ENCODE data around the gene FAM83C. TPM values are rescaled to one million over a fixed set of nuclear protein-coding genes. Genes with fewer than 3 reads are reported as not detected.

The FAM83C gene
- total and polyA plus RNA-seq, 2 experiments from 2014 or later = not detected

DNA sequence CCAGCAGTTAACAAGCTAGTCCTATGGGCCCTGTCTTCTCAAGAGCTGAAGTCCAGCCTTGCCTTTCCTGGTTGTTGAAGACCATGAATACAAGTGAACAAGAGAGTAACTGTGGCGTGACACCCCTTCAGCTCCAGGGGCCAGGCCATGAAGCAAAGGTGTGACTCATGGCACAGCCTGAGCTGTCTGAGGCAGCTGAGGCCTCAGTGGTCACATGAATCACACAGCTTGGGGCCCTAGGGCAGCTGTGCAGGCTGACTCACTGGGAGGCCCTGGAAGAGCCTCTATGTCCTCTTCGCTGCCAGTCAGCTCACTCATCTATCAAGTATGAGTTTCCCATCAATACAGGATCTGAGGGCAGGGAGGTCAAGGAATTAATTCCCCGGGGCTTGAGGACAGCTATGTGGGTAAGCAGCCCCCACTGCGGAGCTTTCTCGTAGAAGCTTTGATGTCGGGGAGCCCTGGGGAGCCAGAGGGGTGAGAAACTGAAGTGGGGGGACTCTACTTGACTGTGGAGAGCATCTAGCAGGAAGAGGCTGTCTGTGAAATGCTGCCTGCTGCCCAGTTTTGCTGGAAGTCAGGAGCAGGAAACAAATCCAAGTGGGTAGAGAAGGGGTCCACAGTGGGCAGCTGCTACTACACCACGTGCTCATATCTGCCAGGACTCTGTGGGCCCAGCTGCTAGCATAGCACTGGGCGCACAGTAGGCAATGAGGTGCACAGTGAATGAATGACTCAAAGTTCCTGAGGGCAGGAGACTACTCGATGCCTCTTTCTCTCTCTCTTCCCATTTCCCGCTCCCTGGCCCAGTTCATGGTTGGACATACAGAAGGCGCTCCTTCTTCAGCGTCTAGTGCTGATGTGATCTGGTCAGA is 13.7 kb upstream of the FAM83C start:
- TF ChIP-seq EZH2 (IDR thresholded peaks at IDR 0.05; ENCODE audit: insufficient read depth, poor library complexity, severe bottlenecking) = no peak
- no peak for TF ChIP-seq EZH2phosphoT487 (IDR thresholded peaks at IDR 0.05; ENCODE audit: insufficient read depth, low read depth)
- Histone ChIP-seq H3K4me1 (ENCODE audit: insufficient read depth) (peaks cover 83% of the 10 kb centered on the region), H3K27ac (peak overlapping the region; percentile 95), H3K4me2 (ENCODE audit: unreplicated experiment) (peak overlapping the region; percentile 76), H3K79me2 (ENCODE audit: insufficient read depth) (no peaks in the 10 kb centered on the region), H4K20me1 (ENCODE audit: insufficient read depth) (no peaks in the 10 kb centered on the region), H3F3A (ENCODE audit: insufficient read depth) (peaks cover 62% of the 10 kb centered on the region), H3K36me3 (ENCODE audit: low read depth) (no peaks in the 10 kb centered on the region), H3K9me2 (ENCODE audit: insufficient read depth) (no peaks in the 10 kb centered on the region), H3K4me3 (no peak overlapping the region), H3K9me3 (ENCODE audit: low read depth) (no peaks in the 10 kb centered on the region), H2AFZ (no peak overlapping the region), H3K27me3 (replicated peaks; ENCODE audit: insufficient read depth) (no peaks in the 10 kb centered on the region), H3K9ac (peak overlapping the region; percentile 72)
- DNase-seq = peak; percentile 100
- in situ Hi-C loops (cut with MboI) = no loop called here
- 31 to 34% methylated on average over 12 of the region's 12 CpGs for WGBS, 2 experiments (ENCODE audit: low coverage in 1 of 2, low lambda C conversion rate in 2 of 2, missing lambda C conversion rate in 2 of 2)

DNA sequence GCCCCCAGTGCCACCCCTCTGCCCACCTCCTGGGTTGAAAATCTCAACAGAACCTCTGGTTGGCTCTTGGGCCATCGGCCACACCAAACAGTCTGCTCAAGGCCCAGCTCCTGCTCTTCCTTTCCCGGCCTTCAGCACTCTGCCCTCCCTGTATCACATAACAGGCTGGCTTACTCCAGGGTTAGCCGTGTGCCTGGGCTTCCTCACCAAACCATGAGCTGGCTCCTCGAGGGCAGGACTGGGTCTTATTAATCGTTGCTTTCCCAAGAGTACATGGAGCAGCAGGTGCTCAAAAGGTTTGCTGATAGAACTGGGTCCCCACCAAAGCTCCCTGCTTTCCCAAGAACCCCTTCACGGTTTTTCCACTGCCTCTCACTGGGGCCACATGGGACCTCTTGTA is 12.7 kb upstream of the FAM83C start:
- peaks cover 77% of the 10 kb centered on the region for H3K4me1 ChIP-seq (ENCODE audit: insufficient read depth)
- no peaks in the 10 kb centered on the region for H4K20me1 ChIP-seq (ENCODE audit: insufficient read depth)
- WGBS, 2 experiments (ENCODE audit: low coverage in 1 of 2, low lambda C conversion rate in 2 of 2, missing lambda C conversion rate in 2 of 2) = 89 to 94% methylated on average over 6 of the region's 6 CpGs
- DNase-seq = no peak
- in situ Hi-C loops (cut with MboI) = loop anchor here (5.0 kb wide), 1 partner anchor 132 kb away; the partner anchor contains the start of gene GDF5
- H3K9me2 ChIP-seq (ENCODE audit: insufficient read depth) = no peaks in the 10 kb centered on the region
- peak overlapping the region; percentile 95 for H3K27ac ChIP-seq
- H3K36me3 ChIP-seq (ENCODE audit: low read depth) = no peaks in the 10 kb centered on the region
- H3K4me3 ChIP-seq = no peak overlapping the region
- no peaks in the 10 kb centered on the region for H3K27me3 ChIP-seq (replicated peaks; ENCODE audit: insufficient read depth)
- peaks cover 60% of the 10 kb centered on the region for H3F3A ChIP-seq (ENCODE audit: insufficient read depth)
- H3K9me3 ChIP-seq (ENCODE audit: low read depth) = no peaks in the 10 kb centered on the region
- H2AFZ ChIP-seq = no peak overlapping the region
- no peaks in the 10 kb centered on the region for H3K79me2 ChIP-seq (ENCODE audit: insufficient read depth)
- peak overlapping the region; percentile 72 for H3K9ac ChIP-seq
- peak overlapping the region; percentile 53 for H3K4me2 ChIP-seq (ENCODE audit: unreplicated experiment)
- no peak for TF ChIP-seq EZH2phosphoT487 (IDR thresholded peaks at IDR 0.05; ENCODE audit: insufficient read depth, low read depth)
- TF ChIP-seq EZH2 (IDR thresholded peaks at IDR 0.05; ENCODE audit: insufficient read depth, poor library complexity, severe bottlenecking) = no peak

DNA sequence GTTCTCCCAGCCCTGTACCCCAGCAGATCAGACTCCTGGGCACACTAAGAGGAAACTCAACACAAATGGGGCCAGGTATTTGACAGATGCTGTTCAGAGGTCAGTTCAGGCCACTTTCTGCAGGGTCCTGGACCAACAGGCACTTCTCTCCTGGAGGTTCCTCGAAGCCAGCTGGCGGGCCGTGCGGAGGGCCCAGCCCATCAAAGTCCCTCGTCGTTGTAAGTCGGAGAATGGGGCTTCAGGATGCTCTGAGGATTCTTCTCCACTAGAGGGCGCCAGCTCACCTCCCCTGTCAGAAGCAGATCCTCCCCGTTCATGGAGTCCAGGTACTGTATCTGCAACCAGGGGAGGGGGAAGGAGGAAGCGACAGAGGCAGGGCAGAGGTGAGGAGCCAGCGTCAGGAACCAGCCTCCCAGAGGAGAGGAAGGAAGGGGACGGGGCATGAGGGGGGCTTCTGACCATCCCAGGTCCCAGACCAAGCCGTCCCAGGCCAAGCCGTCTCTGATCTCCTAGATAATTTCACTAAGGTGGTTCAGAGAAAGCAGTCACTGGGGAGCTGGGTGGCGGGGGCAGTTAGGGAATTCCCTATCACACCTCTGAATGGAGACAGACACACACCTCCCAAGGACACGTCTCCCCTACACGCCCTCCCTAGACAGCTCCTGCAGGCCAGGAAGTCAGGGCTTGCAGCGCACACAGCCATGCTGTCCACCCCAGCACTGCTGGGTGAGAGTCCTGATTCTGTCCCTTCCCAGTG is 11.7 kb upstream of the FAM83C start:
- Histone ChIP-seq H3F3A (ENCODE audit: insufficient read depth) (peaks cover 50% of the 10 kb centered on the region), H3K79me2 (ENCODE audit: insufficient read depth) (no peaks in the 10 kb centered on the region), H3K4me1 (ENCODE audit: insufficient read depth) (peaks cover 68% of the 10 kb centered on the region), H3K4me2 (ENCODE audit: unreplicated experiment) (no peak overlapping the region), H2AFZ (0 out of 2 replicates have a peak overlapping the region, but pooled peaks have one; percentile 52), H3K4me3 (no peak overlapping the region), H3K27me3 (replicated peaks; ENCODE audit: insufficient read depth) (no peaks in the 10 kb centered on the region), H3K27ac (0 out of 2 replicates have a peak overlapping the region, but pooled peaks have one; percentile 95), H4K20me1 (ENCODE audit: insufficient read depth) (no peaks in the 10 kb centered on the region), H3K9me3 (ENCODE audit: low read depth) (no peaks in the 10 kb centered on the region), H3K9me2 (ENCODE audit: insufficient read depth) (no peaks in the 10 kb centered on the region), H3K9ac (peak overlapping the region; percentile 32; the same call in 1 of the 2 replicates), H3K36me3 (ENCODE audit: low read depth) (no peaks in the 10 kb centered on the region)
- peak; percentile 85 for DNase-seq
- WGBS, 2 experiments (ENCODE audit: low coverage in 1 of 2, low lambda C conversion rate in 2 of 2, missing lambda C conversion rate in 2 of 2) = 26 to 33% methylated on average over 17 to 18 of the region's 18 CpGs
- no peak for TF ChIP-seq EZH2phosphoT487 (IDR thresholded peaks at IDR 0.05; ENCODE audit: insufficient read depth, low read depth)
- no peak for TF ChIP-seq EZH2 (IDR thresholded peaks at IDR 0.05; ENCODE audit: insufficient read depth, poor library complexity, severe bottlenecking)
- in situ Hi-C loops (cut with MboI) = loop anchor here (5.0 kb wide), 1 partner anchor 133 kb away; the partner anchor contains the start of gene GDF5

DNA sequence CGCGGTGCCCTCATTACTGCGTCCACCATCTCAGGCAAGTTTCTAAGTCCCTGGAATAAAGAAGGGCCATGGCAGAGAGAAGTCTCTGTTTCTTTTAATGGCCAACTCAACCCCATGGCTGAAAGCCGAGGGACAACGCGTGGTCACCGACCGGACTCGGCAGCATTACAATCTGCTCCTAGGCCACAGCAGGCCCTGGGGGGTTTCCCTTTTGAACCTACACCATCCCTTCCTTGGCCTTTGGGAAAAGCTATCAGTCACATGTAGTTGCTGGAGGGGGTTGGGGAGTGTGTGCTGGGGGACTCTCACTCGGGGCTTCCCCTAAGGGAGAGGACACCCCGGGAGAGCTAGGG is 11.1 kb upstream of the FAM83C start:
- Histone ChIP-seq H3K4me1 (ENCODE audit: insufficient read depth) (peaks cover 62% of the 10 kb centered on the region), H3K9me2 (ENCODE audit: insufficient read depth) (no peaks in the 10 kb centered on the region), H3K9me3 (ENCODE audit: low read depth) (no peaks in the 10 kb centered on the region), H3K4me2 (ENCODE audit: unreplicated experiment) (no peak overlapping the region), H3K36me3 (ENCODE audit: low read depth) (no peaks in the 10 kb centered on the region), H3K79me2 (ENCODE audit: insufficient read depth) (no peaks in the 10 kb centered on the region), H4K20me1 (ENCODE audit: insufficient read depth) (no peaks in the 10 kb centered on the region), H3K27me3 (replicated peaks; ENCODE audit: insufficient read depth) (no peaks in the 10 kb centered on the region), H3F3A (ENCODE audit: insufficient read depth) (peaks cover 45% of the 10 kb centered on the region), H3K4me3 (no peak overlapping the region), H3K27ac (no peak overlapping the region), H2AFZ (0 out of 2 replicates have a peak overlapping the region, but pooled peaks have one; percentile 52), H3K9ac (peak overlapping the region; percentile 32; the same call in 1 of the 2 replicates)
- no peak for DNase-seq
- TF ChIP-seq EZH2phosphoT487 (IDR thresholded peaks at IDR 0.05; ENCODE audit: insufficient read depth, low read depth) (no peak), EZH2 (IDR thresholded peaks at IDR 0.05; ENCODE audit: insufficient read depth, poor library complexity, severe bottlenecking) (no peak)
- in situ Hi-C loops (cut with MboI) = loop anchor here (5.0 kb wide), 1 partner anchor 134 kb away; the partner anchor contains the start of gene GDF5
- WGBS, 2 experiments (ENCODE audit: low coverage in 1 of 2, low lambda C conversion rate in 2 of 2, missing lambda C conversion rate in 2 of 2) = 78 to 79% methylated on average over 11 of the region's 11 CpGs

Measured in GM23248 (cell line).